Measurements from ENCODE around the gene BEND7.

- TF ChIP-seq POU2F2 (IDR thresholded peaks at IDR 0.05; ENCODE audit: low read depth, low read length) (no peak), TAF1 (IDR thresholded peaks at IDR 0.05; ENCODE audit: low read depth, low read length) (no peak)
Observed at GRCh38 chr10:13503745-13504463, 24.9 kb downstream of the BEND7 start.
